ENCODE measurements around the gene TMEM171.

DNA sequence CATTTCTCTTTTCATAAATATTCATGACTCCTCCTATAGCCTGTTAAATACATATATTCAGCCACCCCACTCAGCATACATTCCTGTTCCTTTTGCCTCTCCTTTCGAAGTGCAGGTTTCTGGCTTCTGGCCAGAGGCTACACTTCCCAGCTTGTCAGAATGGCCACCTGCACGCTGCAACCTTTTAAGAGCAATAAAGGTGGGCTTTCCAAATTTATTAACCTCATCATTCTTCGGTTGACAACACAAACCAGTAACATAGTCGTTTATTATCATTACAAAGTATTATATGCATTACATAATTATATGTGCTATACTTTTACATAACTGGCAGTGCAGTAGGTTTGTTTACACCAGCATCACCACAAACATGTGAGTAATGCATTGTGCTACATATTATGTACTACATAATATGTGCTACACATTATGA is 16.5 kb upstream of the TMEM171 start:
- TF ChIP-seq, protein P1, sequence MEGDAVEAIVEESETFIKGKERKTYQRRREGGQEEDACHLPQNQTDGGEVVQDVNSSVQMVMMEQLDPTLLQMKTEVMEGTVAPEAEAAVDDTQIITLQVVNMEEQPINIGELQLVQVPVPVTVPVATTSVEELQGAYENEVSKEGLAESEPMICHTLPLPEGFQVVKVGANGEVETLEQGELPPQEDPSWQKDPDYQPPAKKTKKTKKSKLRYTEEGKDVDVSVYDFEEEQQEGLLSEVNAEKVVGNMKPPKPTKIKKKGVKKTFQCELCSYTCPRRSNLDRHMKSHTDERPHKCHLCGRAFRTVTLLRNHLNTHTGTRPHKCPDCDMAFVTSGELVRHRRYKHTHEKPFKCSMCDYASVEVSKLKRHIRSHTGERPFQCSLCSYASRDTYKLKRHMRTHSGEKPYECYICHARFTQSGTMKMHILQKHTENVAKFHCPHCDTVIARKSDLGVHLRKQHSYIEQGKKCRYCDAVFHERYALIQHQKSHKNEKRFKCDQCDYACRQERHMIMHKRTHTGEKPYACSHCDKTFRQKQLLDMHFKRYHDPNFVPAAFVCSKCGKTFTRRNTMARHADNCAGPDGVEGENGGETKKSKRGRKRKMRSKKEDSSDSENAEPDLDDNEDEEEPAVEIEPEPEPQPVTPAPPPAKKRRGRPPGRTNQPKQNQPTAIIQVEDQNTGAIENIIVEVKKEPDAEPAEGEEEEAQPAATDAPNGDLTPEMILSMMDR (conservative IDR thresholded peaks at IDR 0.05; ENCODE audit: low read length), result no peak
- no peak for TF ChIP-seq EZH2phosphoT487 (IDR thresholded peaks at IDR 0.05; ENCODE audit: borderline replicate concordance)
